OCI-LY1 (cell line): ENCODE measurements around the gene RNF41.
A peak's percentile ranks its signal among the peaks of the same experiment; 100 is the strongest.

Experiments used
- H2AFZ ChIP-seq: fragments of 200-600 bp; sonication (generic), shearing (Covaris generic); 2 replicates; pipeline ENCODE4 v1.6.0; 2014; ENCODE audit warnings: antibody characterized with exemption, mild to moderate bottlenecking, low read length
- H3F3A ChIP-seq: fragments of 200-600 bp; sonication (generic), shearing (Covaris generic); 2 replicates; pipeline ENCODE4 v1.6.0; 2014; ENCODE audit warnings: mild to moderate bottlenecking, antibody characterized with exemption, low read length, moderate library complexity; ENCODE audit not compliant: insufficient read depth
- H3K27ac ChIP-seq: fragments of 200-600 bp; sonication (generic); 2 replicates; pipeline ENCODE4 v1.5.1; 2014; ENCODE audit warnings: low read length, mixed run types, mild to moderate bottlenecking, low read depth; ENCODE audit not compliant: poor library complexity, severe bottlenecking
- H3K27me3 ChIP-seq: fragments of 200-600 bp; sonication (generic); 2 replicates; pipeline ENCODE4 v1.6.0; 2014; ENCODE audit warnings: antibody characterized with exemption, mild to moderate bottlenecking, low read length, moderate library complexity; ENCODE audit not compliant: insufficient read depth
- H3K36me3 ChIP-seq: fragments of 200-600 bp; sonication (generic); 2 replicates; pipeline ENCODE4 v1.6.1; 2014; ENCODE audit warnings: mild to moderate bottlenecking, antibody characterized with exemption, low read length, moderate library complexity, mixed read lengths; ENCODE audit not compliant: insufficient read depth
- H3K4me1 ChIP-seq: fragments of 200-600 bp; sonication (generic); 2 replicates; pipeline ENCODE4 v1.5.1; 2014; ENCODE audit warnings: mild to moderate bottlenecking, low read length, moderate library complexity; ENCODE audit not compliant: insufficient read depth, severe bottlenecking
- H3K4me2 ChIP-seq: fragments of 200-600 bp; sonication (generic), shearing (Covaris generic); 2 replicates; pipeline ENCODE4 v1.6.1; 2014; ENCODE audit warnings: low read length
- H3K4me3 ChIP-seq: fragments of 200-600 bp; sonication (generic); 2 replicates; pipeline ENCODE4 v1.5.1; 2014; ENCODE audit warnings: low read length, low read depth, mild to moderate bottlenecking, mixed read lengths; ENCODE audit not compliant: poor library complexity, severe bottlenecking
- H3K79me2 ChIP-seq: fragments of 200-600 bp; shearing (Covaris generic); 2 replicates; pipeline ENCODE4 v1.6.1; 2016; ENCODE audit warnings: mixed run types, low read length, mixed read lengths; ENCODE audit not compliant: insufficient read depth
- H3K9ac ChIP-seq: fragments of 200-600 bp; sonication (generic), shearing (Covaris generic); 2 replicates; pipeline ENCODE4 v1.6.1; 2014; ENCODE audit warnings: mild to moderate bottlenecking, low read length, mixed read lengths
- H3K9me2 ChIP-seq: fragments of 200-600 bp; sonication (generic), shearing (Covaris generic); 2 replicates; pipeline ENCODE4 v1.6.1; 2014; ENCODE audit warnings: low read depth, mild to moderate bottlenecking, low read length, mixed read lengths
- H3K9me3 ChIP-seq: fragments of 200-600 bp; shearing (Covaris generic); 2 replicates; pipeline ENCODE4 v1.6.1; 2014; ENCODE audit warnings: low read length, mixed read lengths
- H4K20me1 ChIP-seq: fragments of 200-600 bp; sonication (generic), shearing (Covaris generic); 2 replicates; pipeline ENCODE4 v1.6.0; 2016; ENCODE audit warnings: mild to moderate bottlenecking, low read length; ENCODE audit not compliant: insufficient read depth
- EZH2 ChIP-seq: fragments of 200-600 bp; sonication (generic), shearing (Covaris generic); IDR thresholded peaks from 2 replicates; pipeline ENCODE4 v1.8.0; 2017; ENCODE audit warnings: borderline replicate concordance, mixed run types, mild to moderate bottlenecking, antibody characterized with exemption, low read length, moderate library complexity, mixed read lengths
- TF ChIP-seq, protein P1 (sequence below): fragments of 200-600 bp; sonication (generic), shearing (Covaris generic); IDR thresholded peaks from 2 replicates; pipeline ENCODE4 v1.5.1; 2017; ENCODE audit warnings: mild to moderate bottlenecking, antibody characterized with exemption, low read length, moderate library complexity, mixed read lengths

Gene RNF41

DNA sequence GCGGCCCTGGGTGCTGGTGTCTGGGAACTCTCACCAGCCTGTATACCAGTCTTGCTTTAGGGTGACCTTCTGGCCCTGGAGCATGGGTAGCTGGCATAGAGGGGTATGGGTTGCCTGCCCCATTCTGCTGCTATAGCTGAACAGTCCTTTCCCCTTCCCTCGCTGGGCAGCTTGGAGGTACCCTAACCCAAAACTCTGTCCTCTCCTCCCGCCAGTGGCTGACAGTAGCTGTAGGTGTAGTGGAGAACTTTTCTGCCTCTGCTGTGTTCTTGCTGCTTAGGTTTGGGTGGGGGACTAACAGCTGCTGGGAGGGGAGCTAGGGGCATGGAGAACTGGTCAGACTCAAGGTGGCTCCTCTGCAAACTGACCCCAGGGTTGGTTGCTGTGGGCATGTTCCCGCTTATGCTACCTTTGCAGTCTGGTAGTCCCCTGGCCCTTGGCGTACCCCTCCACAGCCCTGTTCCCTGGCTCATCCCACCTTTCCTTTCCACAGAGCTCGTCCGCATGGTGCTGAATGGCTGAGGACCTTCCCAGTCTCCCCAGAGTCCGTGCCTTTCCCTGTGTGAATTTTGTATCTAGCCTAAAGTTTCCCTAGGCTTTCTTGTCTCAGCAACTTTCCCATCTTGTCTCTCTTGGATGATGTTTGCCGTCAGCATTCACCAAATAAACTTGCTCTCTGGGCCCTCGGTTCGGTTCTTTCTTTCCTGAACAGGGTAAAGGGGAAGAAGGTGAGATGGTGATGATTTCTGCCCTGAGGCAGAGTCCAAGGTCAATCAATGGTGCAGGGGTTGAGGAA is 60.6 kb downstream of the RNF41 start:
- Histone ChIP-seq H3K4me3 (peak overlapping the region; percentile 84), H3K9me3 (no peaks in the 10 kb centered on the region), H3K4me1 (peaks cover 41% of the 10 kb centered on the region), H3K27ac (no peak overlapping the region), H3F3A (no peaks in the 10 kb centered on the region), H3K9ac (peak overlapping the region; percentile 83; the same call in 1 of the 2 replicates), H3K36me3 (peaks cover 71% of the 10 kb centered on the region), H2AFZ (no peak overlapping the region), H3K4me2 (peak overlapping the region; percentile 90), H3K79me2 (peaks cover 13% of the 10 kb centered on the region), H3K27me3 (no peaks in the 10 kb centered on the region), H3K9me2 (no peaks in the 10 kb centered on the region), H4K20me1 (no peaks in the 10 kb centered on the region)
- TF ChIP-seq EZH2: no peak
- TF ChIP-seq, protein P1, sequence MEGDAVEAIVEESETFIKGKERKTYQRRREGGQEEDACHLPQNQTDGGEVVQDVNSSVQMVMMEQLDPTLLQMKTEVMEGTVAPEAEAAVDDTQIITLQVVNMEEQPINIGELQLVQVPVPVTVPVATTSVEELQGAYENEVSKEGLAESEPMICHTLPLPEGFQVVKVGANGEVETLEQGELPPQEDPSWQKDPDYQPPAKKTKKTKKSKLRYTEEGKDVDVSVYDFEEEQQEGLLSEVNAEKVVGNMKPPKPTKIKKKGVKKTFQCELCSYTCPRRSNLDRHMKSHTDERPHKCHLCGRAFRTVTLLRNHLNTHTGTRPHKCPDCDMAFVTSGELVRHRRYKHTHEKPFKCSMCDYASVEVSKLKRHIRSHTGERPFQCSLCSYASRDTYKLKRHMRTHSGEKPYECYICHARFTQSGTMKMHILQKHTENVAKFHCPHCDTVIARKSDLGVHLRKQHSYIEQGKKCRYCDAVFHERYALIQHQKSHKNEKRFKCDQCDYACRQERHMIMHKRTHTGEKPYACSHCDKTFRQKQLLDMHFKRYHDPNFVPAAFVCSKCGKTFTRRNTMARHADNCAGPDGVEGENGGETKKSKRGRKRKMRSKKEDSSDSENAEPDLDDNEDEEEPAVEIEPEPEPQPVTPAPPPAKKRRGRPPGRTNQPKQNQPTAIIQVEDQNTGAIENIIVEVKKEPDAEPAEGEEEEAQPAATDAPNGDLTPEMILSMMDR: no peak

DNA sequence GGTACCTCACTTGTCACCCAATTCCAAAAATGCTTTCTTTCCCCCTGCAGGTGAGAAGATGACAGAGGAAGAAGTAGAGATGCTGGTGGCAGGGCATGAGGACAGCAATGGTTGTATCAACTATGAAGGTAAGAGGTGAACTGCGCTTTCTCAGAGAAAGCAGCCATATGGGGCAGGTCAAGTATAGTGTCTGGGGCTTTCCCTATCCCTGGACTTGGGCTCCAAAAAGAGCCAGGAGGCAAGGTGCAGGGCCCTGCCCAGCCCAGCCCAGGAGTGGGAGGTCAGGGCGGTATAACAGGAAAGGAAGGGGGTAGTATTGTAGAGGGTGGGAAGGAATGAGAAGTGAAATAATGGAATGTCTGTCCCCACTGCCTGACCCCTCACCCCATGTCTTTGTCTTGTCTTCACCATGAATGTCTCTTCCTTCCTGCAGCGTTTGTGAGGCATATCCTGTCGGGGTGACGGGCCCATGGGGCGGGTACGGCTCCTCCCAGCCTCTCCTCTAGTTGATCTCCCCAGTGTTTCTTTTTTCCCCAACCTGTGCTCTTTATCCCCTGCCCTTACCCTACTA is 61.4 kb downstream of the RNF41 start:
- H3K4me1 ChIP-seq: peaks cover 41% of the 10 kb centered on the region
- TF ChIP-seq EZH2: no peak
- no peaks in the 10 kb centered on the region for H3K9me2 ChIP-seq
- peaks cover 69% of the 10 kb centered on the region for H3K36me3 ChIP-seq
- H3K4me2 ChIP-seq: peak overlapping the region; percentile 90
- no peak overlapping the region for H2AFZ ChIP-seq
- no peaks in the 10 kb centered on the region for H3K9me3 ChIP-seq
- H3K9ac ChIP-seq: peak overlapping the region; percentile 83; the same call in 1 of the 2 replicates
- no peaks in the 10 kb centered on the region for H3F3A ChIP-seq
- H3K79me2 ChIP-seq: peaks cover 13% of the 10 kb centered on the region
- no peaks in the 10 kb centered on the region for H4K20me1 ChIP-seq
- peak overlapping the region; percentile 84 for H3K4me3 ChIP-seq
- peak overlapping the region; percentile 74 for H3K27ac ChIP-seq
- no peaks in the 10 kb centered on the region for H3K27me3 ChIP-seq

DNA sequence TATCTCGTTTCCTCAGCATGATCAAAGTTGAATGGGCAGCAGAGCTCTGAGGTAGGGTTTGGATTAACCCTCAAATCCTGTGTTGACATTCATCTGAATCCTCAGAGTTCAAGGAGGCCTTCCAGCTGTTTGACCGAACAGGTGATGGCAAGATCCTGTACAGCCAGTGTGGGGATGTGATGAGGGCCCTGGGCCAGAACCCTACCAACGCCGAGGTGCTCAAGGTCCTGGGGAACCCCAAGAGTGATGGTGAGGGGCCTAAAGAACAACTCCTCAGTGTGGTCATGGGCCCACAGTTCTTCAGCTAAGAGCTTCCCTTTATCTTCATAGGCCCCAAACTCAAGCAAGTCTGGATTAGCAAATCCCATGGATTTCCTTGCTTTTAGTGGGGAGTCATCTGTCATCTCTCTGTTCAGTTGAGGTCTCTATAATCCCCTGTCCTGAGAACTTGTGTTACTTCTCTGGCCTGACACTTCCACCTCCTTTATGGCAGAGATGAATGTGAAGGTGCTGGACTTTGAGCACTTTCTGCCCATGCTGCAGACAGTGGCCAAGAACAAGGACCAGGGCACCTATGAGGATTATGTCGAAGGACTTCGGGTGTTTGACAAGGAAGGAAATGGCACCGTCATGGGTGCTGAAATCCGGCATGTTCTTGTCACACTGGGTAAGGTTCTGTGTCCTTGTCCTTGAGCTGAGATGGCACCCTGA is 62.1 kb downstream of the RNF41 start:
- H3K27ac ChIP-seq: peak overlapping the region; percentile 74
- peaks cover 62% of the 10 kb centered on the region for H3K36me3 ChIP-seq
- no peaks in the 10 kb centered on the region for H3F3A ChIP-seq

More for the DNA sequence above, 62.1 kb downstream of the RNF41 start:
- peaks cover 41% of the 10 kb centered on the region for H3K4me1 ChIP-seq
- H4K20me1 ChIP-seq: no peaks in the 10 kb centered on the region
- peaks cover 13% of the 10 kb centered on the region for H3K79me2 ChIP-seq
- peak overlapping the region; percentile 83 for H3K9ac ChIP-seq
- peak overlapping the region; percentile 84 for H3K4me3 ChIP-seq
- TF ChIP-seq EZH2: no peak
- TF ChIP-seq, protein P1: no peak; the same call in 1 of the 2 replicates
- H2AFZ ChIP-seq: no peak overlapping the region
- H3K9me2 ChIP-seq: no peaks in the 10 kb centered on the region
- H3K9me3 ChIP-seq: no peaks in the 10 kb centered on the region
- H3K27me3 ChIP-seq: no peaks in the 10 kb centered on the region
- peak overlapping the region; percentile 90 for H3K4me2 ChIP-seq
